GM12878 (cell line): Measurements from ENCODE around the gene AGBL1. TPM values are rescaled to one million over a fixed set of nuclear protein-coding genes. Genes with fewer than 3 reads are reported as not detected.

Experiments used
- ATAC-seq: fragments of 200-7000 bp; cut with Tn5 transposase; 3 replicates; pipeline ENCODE4 v1.9.1; 2020; ENCODE audit warnings: mild to moderate bottlenecking, moderate library complexity
- BruUV-seq: library from RNA; stranded (reverse); fragments of 400-500 nt; replicated peaks from 2 replicates; lab custom pipeline; 2021; lab: Mats Ljungman, UMichigan
- CTCF ChIA-PET: fragments of 300-600 bp; sonication (Branson Sonifier 250); formaldehyde crosslinking; extraction: SDS; loops from one replicate; lab custom pipeline; 2021; ENCODE audit warnings: inconsistent platforms; lab: Yijun Ruan, JAX
- POLR2A ChIA-PET: fragments of 350-600 bp; formaldehyde crosslinking; extraction: SDS; loops from one replicate; lab custom pipeline; 2021; ENCODE audit warnings: inconsistent platforms; lab: Charles Lee
- RAD21 ChIA-PET: fragments of 300-600 bp; sonication (Branson Sonifier 250); formaldehyde crosslinking; loops from one replicate; lab custom pipeline; 2023; ENCODE audit warnings: antibody characterized with exemption; ENCODE audit not compliant: unreplicated experiment; lab: Charles Lee
- SMC1A ChIA-PET: fragments of 300-600 bp; sonication (Branson Sonifier 250); formaldehyde crosslinking; loops from one replicate; lab custom pipeline; 2023; ENCODE audit not compliant: unreplicated experiment, uncharacterized antibody; lab: Charles Lee
- DNase-seq: peaks from one replicate; pipeline ENCODE4 v3.0.0-alpha.2; 2011; ENCODE audit warnings: low read depth, low spot score
- FAIRE-seq: peaks from 3 replicates; lab custom pipeline; 2011; peaks lifted over from hg19 to GRCh38; lab: Jason Lieb, UNC
- H2AFZ ChIP-seq: 2 replicates; pipeline ENCODE4 v1.6.0; 2011; ENCODE audit warnings: low read depth, low read length, control low read depth; ENCODE audit not compliant: control insufficient read depth
- H3K27ac ChIP-seq: 2 replicates; pipeline ENCODE4 v1.5.1; 2011; ENCODE audit warnings: control low read depth; ENCODE audit not compliant: control insufficient read depth, insufficient read depth
- H3K27me3 ChIP-seq, 2 experiments: replicated peaks in 1 of 2; 2 replicates each; pipeline versions ENCODE4 v1.6.0 to v1.6.1; 2011; ENCODE audit warnings: low read length in 1 of 2; ENCODE audit not compliant: control insufficient read depth in 2 of 2, insufficient read depth in 2 of 2
- H3K36me3 ChIP-seq, 2 experiments: 2 replicates each; pipeline ENCODE4 v1.5.1; 2011; ENCODE audit warnings: low read length in 1 of 2; ENCODE audit not compliant: control insufficient read depth in 2 of 2, insufficient read depth in 2 of 2
- H3K4me1 ChIP-seq: 2 replicates; pipeline ENCODE4 v1.6.1; 2011; ENCODE audit warnings: mild to moderate bottlenecking, low read length, moderate library complexity, mixed read lengths; ENCODE audit not compliant: control insufficient read depth, insufficient read depth
- H3K4me2 ChIP-seq: 2 replicates; pipeline ENCODE4 v1.6.0; 2011; ENCODE audit warnings: control low read depth; ENCODE audit not compliant: control insufficient read depth, insufficient read depth
- H3K4me3 ChIP-seq: fragments of 200-600 bp; sonication (generic); 2 replicates; pipeline ENCODE4 v1.5.1; 2016
- H3K79me2 ChIP-seq: 2 replicates; pipeline ENCODE4 v1.6.0; 2011; ENCODE audit warnings: low read length; ENCODE audit not compliant: control insufficient read depth, insufficient read depth
- H3K9ac ChIP-seq: 2 replicates; pipeline ENCODE4 v1.8.0; 2011; ENCODE audit warnings: low read length, control low read depth, mixed read lengths; ENCODE audit not compliant: control insufficient read depth, insufficient read depth
- H3K9me3 ChIP-seq: replicated peaks from 3 replicates; pipeline ENCODE4 v1.5.1; 2011; ENCODE audit warnings: mild to moderate bottlenecking, low read length; ENCODE audit not compliant: control insufficient read depth, insufficient read depth
- H4K20me1 ChIP-seq: 2 replicates; pipeline ENCODE4 v1.6.0; 2011; ENCODE audit not compliant: control insufficient read depth, insufficient read depth
- BACH1 ChIP-seq: fragments of 450-650 bp; IDR thresholded peaks from 2 replicates; pipeline ENCODE4 v1.6.1; 2017; ENCODE audit warnings: mild to moderate bottlenecking, borderline replicate concordance
- CREB1 ChIP-seq: IDR thresholded peaks from 2 replicates; pipeline ENCODE4 v1.6.1; 2012; ENCODE audit warnings: low read depth, mild to moderate bottlenecking, inconsistent platforms
- FOS ChIP-seq: IDR thresholded peaks from 3 replicates; pipeline ENCODE4 v1.6.1; 2011; ENCODE audit warnings: borderline replicate concordance; ENCODE audit not compliant: insufficient read length; ENCODE audit errors: extremely low read depth
- IKZF2 ChIP-seq, 2 experiments: fragments of 450-650 bp; IDR thresholded peaks; 2 replicates each; pipeline ENCODE4 v1.6.1; 2017; ENCODE audit warnings: mild to moderate bottlenecking in 2 of 2, moderate library complexity in 2 of 2
- JUNB ChIP-seq: IDR thresholded peaks from 2 replicates; pipeline ENCODE4 v1.6.1; 2016; ENCODE audit warnings: antibody characterized with exemption, mild to moderate bottlenecking
- NKRF ChIP-seq: fragments of 450-650 bp; conservative IDR thresholded peaks from 2 replicates; pipeline ENCODE4 v1.6.1; 2017; ENCODE audit warnings: mild to moderate bottlenecking, moderate library complexity
- PRDM15 ChIP-seq: fragments of 450-650 bp; formaldehyde crosslinking; IDR thresholded peaks from 2 replicates; pipeline ENCODE4 v1.4.0; 2020; ENCODE audit warnings: mild to moderate bottlenecking, moderate library complexity
- SMC3 ChIP-seq: IDR thresholded peaks from 2 replicates; pipeline ENCODE4 v1.6.1; 2011; ENCODE audit warnings: low read length, improper control_type of control experiment, borderline replicate concordance
- SREBF2 ChIP-seq: IDR thresholded peaks from 2 replicates; pipeline ENCODE4 v1.6.1; 2012; ENCODE audit warnings: mild to moderate bottlenecking, low read length
- TARDBP ChIP-seq: IDR thresholded peaks from 2 replicates; pipeline ENCODE4 v1.6.1; 2016; ENCODE audit warnings: borderline replicate concordance
- ZBTB33 ChIP-seq: fragments of 450-650 bp; IDR thresholded peaks from 2 replicates; pipeline ENCODE4 v1.6.1; 2017; ENCODE audit warnings: mild to moderate bottlenecking
- ZNF207 ChIP-seq: fragments of 450-650 bp; IDR thresholded peaks from 2 replicates; pipeline ENCODE4 v1.6.1; 2014; ENCODE audit warnings: antibody characterized with exemption, mild to moderate bottlenecking, borderline replicate concordance
- ZSCAN29 ChIP-seq: fragments of 450-650 bp; IDR thresholded peaks from 2 replicates; pipeline ENCODE4 v1.6.1; 2017; ENCODE audit warnings: mild to moderate bottlenecking, moderate library complexity
- WGBS: methylation state at CpG from one replicate; pipeline ENCODE4 v1.1.6; 2016; ENCODE audit warnings: low lambda C conversion rate; ENCODE audit not compliant: insufficient replicate concordance, insufficient coverage; ENCODE audit errors: missing lambda C conversion rate; 5-methylcytosine and 5-hydroxymethylcytosine counted together
- in situ Hi-C: fragments of 300-500 bp; cut with MboI; formaldehyde crosslinking; loops from 9 replicates; pipeline ENCODE4 v1.14.3; 2018; ENCODE audit warnings: mixed read lengths
- intact Hi-C: fragments of 100-400 bp; cut with micrococcal nuclease; formaldehyde crosslinking; loops from one replicate; pipeline ENCODE4 v1.14.2; 2022; ENCODE audit not compliant: unreplicated experiment
- polyA plus RNA-seq, 11 experiments: library from polyadenylated mRNA; depleted of rRNA in 4 of 11; unstranded in 6 of 11; stranded (reverse) in 5 of 11; fragments of >200 nt; fragmentation: Nextera tagmentation in 4 of 11; fragmentation: Illumina TruSeq in 1 of 11; extraction: Ambion mirVana in 4 of 11; extraction: Trizol in 1 of 11; gene quantifications; 1 replicate in 1 of 11; 2 replicates in 10 of 11; pipeline versions ENCODE4 v1.2.1 to v1.2.3, GENCODE V29; 2011 to 2016; ENCODE audit warnings: inconsistent platforms in 2 of 11, missing spikeins in 2 of 11, low read depth in 1 of 11
- total RNA-seq, 4 experiments: library from RNA; depleted of rRNA in 3 of 4; stranded (reverse); fragments of >200 nt in 3 of 4; fragmentation: Illumina TruSeq in 1 of 4; extraction: Trizol in 1 of 4; gene quantifications; 2 replicates each; pipeline versions ENCODE4 v1.2.1 to v1.2.3, GENCODE V29; 2013 to 2021
- TF ChIP-seq, protein P1 (sequence below): fragments of 450-650 bp; IDR thresholded peaks from 2 replicates; pipeline ENCODE4 v1.6.1; 2016; ENCODE audit warnings: mild to moderate bottlenecking

Gene AGBL1
- total and polyA plus RNA-seq, 10 of the 15 experiments (the other 5 are each of a cell fraction or from before 2014, with no cell fraction given) = not detected

GRCh38 chr15:86557018-86557550 lies 477.4 kb downstream of the AGBL1 start:
- H3K9ac ChIP-seq = no peak overlapping the region
- in situ Hi-C loops = no loop called here
- BruUV-seq = no TSS peak
- ATAC-seq = no peak
- SMC1A ChIA-PET = no interaction called here
- RAD21 ChIA-PET = no interaction called here
- CTCF ChIA-PET = interaction anchor here (1.0 kb wide), 1 partner anchor 135 kb away, joined by 3 read pairs; no protein-coding TSS in a partner anchor
- H3K4me1 ChIP-seq = no peaks in the 10 kb centered on the region
- no peaks in the 10 kb centered on the region for H4K20me1 ChIP-seq
- DNase-seq = no peak
- WGBS = 0% methylated on average over 3 of the region's 3 CpGs
- no peak overlapping the region for H3K4me2 ChIP-seq
- H3K27ac ChIP-seq = no peak overlapping the region
- intact Hi-C loops = no loop called here
- H3K36me3 ChIP-seq = no peaks in the 10 kb centered on the region
- H2AFZ ChIP-seq = no peak overlapping the region
- no peaks in the 10 kb centered on the region for H3K79me2 ChIP-seq
- H3K9me3 ChIP-seq = no peaks in the 10 kb centered on the region
- POLR2A ChIA-PET = no interaction called here
- TF ChIP-seq PRDM15 (no peak), JUNB (no peak), BACH1 (no peak), SMC3 (no peak), SREBF2 (no peak), NKRF (no peak), CREB1 (no peak), IKZF2 (IDR thresholded peaks at IDR 0.05) (no peak), FOS (no peak), TARDBP (no peak), ZBTB33 (no peak), ZSCAN29 (no peak), ZNF207 (no peak)
- TF ChIP-seq, protein P1, sequence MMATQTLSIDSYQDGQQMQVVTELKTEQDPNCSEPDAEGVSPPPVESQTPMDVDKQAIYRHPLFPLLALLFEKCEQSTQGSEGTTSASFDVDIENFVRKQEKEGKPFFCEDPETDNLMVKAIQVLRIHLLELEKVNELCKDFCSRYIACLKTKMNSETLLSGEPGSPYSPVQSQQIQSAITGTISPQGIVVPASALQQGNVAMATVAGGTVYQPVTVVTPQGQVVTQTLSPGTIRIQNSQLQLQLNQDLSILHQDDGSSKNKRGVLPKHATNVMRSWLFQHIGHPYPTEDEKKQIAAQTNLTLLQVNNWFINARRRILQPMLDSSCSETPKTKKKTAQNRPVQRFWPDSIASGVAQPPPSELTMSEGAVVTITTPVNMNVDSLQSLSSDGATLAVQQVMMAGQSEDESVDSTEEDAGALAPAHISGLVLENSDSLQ = no peak
- FAIRE-seq = no peak
- H3K4me3 ChIP-seq = no peak overlapping the region
- H3K27me3 ChIP-seq = no peaks in the 10 kb centered on the region
